ENCODE measurements around the gene CCM2.

DNA sequence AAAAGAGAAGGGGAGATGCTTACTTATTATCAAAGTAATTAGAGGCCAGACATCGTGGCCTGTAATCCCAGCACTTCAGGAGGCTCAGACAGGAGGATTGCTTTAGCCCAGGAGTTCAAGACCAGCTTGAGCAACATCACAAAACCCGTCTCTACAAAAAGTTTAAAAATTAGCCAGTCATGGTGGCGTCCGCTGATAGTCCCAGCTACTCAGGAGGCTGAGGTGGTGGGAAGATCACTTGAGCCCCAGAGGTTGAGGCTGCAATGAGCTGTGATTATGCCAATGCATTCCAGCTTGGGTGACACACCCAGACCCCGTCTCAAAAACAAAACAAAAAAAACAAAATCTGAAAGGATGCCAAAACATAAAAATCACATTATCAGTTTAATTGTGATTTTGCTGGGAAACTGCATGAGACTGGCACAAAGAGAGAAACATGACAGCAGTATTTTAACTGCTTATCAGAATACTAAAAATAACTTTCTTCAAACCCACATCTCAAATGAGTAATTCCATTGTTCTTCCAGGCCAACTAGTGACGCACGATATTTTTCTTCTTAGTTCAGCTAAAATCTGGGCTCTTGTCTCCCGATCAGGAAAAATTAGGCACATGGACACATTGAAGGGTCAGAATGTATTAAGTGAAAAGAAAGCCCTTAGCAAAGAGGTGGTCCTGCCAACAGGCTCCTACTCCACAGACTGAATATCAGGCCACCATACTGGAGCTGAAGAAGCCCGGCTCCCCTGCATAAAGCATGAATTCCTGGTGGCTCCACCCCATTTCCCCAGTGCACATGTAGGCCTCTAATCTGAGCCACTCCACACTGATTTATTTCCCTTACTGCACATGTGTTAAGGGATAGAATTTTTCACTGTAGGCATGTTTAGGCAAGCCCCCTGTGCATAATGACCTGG, 9.6 kb upstream of the CCM2 start:
- TF ChIP-seq POLR2AphosphoS5 (IDR thresholded peaks at IDR 0.05), result no peak
- TF ChIP-seq, protein P1, sequence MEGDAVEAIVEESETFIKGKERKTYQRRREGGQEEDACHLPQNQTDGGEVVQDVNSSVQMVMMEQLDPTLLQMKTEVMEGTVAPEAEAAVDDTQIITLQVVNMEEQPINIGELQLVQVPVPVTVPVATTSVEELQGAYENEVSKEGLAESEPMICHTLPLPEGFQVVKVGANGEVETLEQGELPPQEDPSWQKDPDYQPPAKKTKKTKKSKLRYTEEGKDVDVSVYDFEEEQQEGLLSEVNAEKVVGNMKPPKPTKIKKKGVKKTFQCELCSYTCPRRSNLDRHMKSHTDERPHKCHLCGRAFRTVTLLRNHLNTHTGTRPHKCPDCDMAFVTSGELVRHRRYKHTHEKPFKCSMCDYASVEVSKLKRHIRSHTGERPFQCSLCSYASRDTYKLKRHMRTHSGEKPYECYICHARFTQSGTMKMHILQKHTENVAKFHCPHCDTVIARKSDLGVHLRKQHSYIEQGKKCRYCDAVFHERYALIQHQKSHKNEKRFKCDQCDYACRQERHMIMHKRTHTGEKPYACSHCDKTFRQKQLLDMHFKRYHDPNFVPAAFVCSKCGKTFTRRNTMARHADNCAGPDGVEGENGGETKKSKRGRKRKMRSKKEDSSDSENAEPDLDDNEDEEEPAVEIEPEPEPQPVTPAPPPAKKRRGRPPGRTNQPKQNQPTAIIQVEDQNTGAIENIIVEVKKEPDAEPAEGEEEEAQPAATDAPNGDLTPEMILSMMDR (IDR thresholded peaks at IDR 0.05), result no peak
